Activated naive CD4-positive, alpha-beta T cell treated with anti-CD3 and anti-CD28 coated beads, Interleukin-2, amount 50 U/mL, for 16 hours (primary cell): ENCODE data around the gene SPZ1.
"Not testable (repeated sequence)": the region's sequence is repeated elsewhere in the genome, so short reads cannot be mapped to it uniquely, and the experiment has no call there.

ENCODE experiments used
- DNase-seq: peaks from one replicate; pipeline ENCODE4 v3.0.0-alpha.2; 2020

Gene SPZ1, protein sequence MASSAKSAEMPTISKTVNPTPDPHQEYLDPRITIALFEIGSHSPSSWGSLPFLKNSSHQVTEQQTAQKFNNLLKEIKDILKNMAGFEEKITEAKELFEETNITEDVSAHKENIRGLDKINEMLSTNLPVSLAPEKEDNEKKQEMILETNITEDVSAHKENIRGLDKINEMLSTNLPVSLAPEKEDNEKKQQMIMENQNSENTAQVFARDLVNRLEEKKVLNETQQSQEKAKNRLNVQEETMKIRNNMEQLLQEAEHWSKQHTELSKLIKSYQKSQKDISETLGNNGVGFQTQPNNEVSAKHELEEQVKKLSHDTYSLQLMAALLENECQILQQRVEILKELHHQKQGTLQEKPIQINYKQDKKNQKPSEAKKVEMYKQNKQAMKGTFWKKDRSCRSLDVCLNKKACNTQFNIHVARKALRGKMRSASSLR

DNA sequence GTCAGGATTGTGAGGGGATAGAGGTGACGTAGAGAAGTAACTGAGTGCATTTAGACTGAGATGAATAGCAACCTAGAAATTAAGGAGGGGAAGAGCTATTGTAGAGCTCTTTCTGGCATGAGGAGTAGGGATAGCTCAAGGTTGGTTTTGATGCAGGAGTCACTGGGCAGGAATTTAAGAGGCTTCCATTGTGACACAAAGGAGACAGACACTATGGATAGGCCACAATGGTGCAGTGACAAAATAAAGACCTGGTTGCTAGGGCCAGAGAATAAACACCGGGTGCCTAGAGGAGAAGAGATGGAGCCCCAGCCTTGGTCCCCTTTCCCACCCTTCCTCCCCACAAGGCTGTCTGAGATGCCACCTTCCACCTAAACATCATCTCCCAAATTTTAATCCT, at the start of gene SPZ1:
Gene SPZ1 (plus strand): TSS at position 301 of the 400 bp plus-strand sequence. CDS start 214 bp downstream, outside the sequence.
- DNase-seq, result no peak

DNA sequence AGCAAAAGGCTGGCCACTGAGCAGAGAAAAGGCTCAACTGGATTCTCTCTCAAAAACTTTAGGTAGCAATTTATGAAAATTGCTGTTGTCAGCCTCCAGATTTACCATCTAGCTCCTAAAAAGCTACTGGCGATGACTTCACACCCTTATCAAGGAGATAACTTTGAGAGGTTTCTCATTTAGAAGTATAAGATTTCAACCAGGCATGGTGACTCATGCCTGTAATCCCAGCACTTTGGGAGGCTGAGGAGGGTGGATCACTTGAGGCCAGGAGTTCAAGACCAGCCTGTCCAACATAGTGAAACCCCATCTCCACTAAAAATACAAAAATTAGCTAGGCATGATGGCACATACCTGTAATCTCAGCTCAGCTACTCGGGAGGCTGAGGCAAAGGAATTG, 49.3 kb upstream of the SPZ1 start:
- DNase-seq, result not testable (repeated sequence)

DNA sequence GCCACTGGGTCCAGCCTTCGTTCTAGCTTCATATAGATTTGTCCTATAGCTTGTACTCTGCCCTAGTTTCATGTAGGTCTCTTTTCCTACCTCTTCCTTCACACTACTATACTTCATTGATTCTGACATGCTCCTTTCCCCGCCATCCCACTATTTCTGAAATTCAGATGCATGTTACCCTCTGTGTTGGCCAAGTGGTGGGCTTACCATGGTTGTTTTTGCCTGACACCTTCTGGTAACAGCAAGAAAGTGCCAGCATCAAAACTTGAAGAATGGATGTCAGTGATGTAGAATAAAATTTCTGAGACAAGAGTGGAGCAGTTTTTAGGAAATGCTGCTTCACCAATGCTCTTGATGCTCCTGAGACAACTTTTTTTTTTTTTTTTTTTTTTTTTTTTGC, 44.5 kb upstream of the SPZ1 start:
- DNase-seq, result no peak

DNA sequence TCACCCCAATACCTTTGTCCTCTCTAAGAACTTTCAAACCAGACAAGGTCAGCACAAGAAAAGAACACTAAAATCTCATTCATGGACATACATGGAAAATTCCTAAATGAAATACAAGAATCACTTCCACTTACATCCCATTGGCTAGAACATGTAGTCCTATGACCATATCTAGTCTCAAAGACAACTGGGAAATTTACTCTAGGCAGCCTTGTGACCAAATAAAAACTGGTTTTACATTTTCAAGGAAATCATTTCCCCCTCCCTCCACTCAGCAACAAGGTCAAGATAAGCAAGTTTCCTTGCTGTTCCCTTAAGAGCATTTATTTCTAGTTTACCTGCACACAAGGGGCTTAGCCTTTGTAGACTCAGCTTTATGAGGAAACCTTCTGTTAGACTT, 43.6 kb upstream of the SPZ1 start:
- DNase-seq, result no peak

DNA sequence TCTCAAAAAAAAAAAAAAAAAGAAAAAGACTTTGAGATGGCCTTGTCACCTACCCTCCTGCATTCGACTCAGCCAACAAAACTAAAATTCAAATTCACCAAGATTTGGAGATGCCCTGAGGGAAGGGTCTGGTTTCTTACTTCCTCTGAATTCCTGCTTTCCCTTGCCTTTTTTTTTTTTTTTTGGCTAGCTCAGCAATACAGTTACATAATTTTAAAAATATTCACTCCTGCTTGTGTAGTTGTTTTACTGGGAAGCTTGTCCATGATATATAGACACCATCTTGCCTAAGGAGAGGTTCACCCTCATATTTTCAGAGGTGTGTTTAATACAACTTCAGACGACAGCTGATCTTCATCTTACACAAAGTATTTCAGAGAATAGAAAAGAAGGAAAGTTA, 42.6 kb upstream of the SPZ1 start:
- no peak for DNase-seq

DNA sequence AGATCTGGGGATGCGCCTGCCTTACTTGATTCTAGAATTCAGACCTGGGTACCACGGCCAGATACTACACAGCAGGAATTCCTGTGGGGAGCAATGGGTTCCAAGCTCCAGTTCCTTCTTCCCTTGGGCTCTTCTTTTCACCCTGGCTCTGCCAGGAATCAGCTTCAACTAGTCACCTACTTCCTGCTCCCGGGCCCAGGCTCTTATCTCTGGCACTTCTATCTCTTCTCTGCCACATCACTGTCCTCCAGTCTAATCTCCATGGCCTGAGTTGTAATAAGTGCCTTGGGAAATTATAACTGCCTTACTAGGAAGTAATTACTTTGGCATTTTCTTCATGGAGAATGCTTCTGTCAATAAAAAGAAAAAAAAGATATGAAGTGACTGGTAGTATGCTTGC, 37.7 kb upstream of the SPZ1 start:
- no peak for DNase-seq

DNA sequence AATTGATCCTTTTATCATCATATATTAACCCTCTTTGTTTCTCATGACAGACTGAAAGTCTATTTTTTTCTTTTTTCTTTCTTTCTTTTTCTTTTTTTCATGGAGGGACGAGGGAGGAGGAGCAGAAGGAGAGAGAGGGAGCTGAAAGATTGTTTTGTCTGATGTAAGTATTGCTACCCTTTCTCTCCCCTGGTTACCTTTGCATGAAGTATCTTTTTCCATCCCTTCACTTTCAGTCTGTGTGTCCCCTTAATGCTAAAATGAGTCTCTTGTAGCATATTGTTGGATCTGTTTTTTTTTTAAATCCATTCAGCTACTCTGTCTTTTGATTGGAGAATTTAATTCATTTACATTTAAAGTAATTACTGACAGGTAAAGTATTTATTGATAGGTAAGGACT, 36.4 kb upstream of the SPZ1 start:
- DNase-seq, result no peak

DNA sequence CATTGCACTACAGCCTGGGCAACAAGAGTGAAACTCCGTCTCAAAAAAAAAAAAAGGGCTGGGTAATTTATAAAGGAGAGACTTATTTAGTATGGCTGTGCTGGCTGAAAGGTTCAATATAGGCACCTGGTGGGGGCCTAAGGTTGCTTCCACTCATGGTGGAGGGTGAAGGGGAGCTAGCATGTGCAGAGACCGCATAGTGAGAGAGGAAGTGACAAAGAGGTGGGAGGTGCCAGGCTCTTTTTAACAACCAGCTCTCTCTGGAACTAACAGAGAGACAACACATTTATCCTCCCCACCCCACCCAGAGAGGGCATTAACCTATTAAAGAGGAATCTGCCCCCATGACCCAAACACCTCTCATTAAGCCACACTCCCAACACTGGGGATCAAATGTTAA, 35.1 kb upstream of the SPZ1 start:
- peak; percentile 36 for DNase-seq

DNA sequence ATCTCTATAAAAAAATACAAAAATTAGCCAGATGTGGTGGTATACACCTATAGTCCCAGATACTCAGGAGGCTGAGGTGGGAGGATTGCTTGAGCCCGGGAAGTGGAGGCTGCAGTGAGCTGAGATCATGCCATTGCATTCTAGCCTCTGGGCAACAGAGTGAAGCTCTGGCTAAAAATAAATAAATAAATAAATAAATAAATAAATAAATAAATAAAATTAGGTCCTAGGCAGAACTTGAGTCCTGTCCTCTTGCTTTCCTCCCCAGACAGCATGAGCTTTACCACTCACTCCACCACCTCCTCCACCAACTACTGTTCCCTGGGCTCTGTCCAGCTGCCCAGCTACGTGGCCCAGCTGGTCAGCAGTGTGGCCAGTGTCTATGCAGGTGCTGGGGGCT, 31.6 kb upstream of the SPZ1 start:
- DNase-seq, result no peak

DNA sequence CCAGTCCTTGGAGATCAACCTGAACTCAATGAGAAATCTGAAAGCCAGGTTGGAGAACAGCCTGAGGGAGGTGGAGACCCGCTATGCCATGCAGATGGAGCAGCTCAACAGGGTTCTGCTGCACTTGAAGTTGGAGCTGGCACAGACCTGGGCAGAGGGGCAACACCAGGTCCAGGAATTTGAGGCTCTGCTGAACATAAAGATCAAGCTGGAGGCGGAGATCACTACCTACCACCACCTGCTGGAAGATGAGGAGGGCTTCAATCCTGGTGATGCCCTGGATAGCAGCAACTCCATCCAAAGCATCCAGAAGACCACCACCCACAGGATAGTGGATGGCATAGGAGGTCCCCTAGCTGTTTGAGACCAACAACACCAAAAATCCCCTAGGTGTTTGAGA, 30.5 kb upstream of the SPZ1 start:
- no peak for DNase-seq

DNA sequence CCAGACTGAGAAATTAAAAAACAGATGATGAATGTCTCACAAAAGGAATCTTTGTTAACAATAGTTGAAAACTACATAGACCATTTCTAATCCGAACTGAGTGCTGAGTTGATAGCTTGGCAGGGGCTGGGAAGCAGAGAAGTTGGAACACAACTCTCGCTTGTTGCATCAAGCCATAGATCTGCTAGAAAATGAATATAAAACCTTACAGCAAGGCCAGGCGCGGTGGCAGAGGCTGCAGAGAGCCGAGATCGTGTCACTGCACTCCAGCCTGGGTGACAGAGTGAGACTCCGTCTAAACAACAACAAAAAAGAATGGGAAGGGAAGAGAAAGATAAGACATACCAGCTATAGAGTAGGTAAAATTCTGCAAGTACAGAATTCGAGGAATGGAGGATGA, 28.0 kb upstream of the SPZ1 start:
- no peak for DNase-seq

DNA sequence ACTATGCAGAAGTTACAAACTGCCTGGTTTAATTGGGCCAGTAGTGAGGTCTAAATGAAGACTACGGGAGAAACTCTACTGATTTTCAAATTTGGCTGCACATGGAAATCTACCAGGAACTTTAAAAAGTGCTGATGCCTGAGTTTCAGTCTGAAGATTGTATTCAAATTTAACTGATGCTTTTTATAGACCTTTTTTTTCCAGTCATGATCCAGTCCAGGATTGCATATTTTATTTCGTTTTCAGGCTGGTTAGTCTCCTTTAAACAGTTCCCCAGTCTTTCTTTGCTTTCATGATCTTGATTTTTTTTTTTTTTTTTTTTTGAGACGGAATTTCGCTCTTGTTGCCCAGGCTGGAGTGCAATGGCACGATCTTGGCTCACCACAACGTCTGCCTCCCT, 23.7 kb upstream of the SPZ1 start:
- DNase-seq, result no peak

DNA sequence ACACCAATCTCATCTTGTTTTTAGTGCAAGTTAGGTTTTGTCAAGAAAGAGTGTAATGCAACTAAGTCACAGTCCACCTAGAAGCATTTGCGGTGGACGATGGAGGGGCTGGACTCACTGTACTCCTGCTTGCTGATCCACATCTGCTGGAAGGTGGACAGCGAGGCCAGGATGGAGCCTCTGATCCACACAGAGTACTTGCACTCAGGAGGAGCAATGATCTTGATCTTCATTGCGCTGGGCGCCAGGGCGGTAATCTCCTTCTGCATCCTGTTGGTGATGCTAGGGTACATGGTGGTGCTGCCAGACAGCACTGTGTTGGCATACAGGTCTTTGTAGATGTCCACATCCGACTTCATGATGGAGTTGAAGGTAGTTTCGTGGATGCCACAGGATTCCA, 20.2 kb upstream of the SPZ1 start:
- DNase-seq, result no peak

DNA sequence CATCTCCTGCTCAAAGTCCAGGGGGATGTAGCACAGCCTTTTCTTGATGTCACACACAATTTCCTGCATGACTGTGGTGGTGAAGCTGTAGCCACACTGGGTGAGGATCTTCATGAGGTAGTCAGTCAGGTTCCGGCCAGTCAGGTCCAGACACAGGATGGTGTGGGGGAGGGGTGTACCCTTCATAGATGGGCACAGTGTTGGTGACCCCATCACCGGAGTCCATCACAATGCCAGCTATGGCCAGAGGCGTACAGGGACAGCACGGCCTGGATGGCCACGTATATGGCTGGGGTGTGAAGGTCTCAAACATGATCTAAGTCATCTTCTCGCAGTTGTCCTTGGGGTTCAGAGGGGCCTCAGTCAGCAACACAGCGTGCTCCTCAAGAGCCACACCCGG, 19.7 kb upstream of the SPZ1 start:
- DNase-seq, result no peak

DNA sequence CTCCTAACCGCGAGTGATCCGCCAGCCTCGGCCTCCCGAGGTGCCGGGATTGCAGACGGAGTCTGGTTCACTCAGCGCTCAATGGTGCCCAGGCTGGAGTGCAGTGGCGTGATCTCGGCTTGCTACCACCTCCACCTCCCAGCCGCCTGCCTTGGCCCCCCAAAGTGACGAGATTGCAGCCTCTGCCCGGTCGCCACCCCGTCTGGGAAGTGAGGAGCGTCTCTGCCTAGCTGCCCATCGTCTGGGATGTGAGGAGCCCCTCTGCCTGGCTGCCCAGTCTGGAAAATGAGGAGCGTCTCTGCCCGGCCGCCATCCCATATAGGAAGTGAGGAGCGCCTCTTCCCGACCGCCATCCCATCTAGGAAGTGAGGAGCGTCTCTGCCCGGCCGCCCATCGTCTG, 19.0 kb upstream of the SPZ1 start:
- not testable (repeated sequence) for DNase-seq

DNA sequence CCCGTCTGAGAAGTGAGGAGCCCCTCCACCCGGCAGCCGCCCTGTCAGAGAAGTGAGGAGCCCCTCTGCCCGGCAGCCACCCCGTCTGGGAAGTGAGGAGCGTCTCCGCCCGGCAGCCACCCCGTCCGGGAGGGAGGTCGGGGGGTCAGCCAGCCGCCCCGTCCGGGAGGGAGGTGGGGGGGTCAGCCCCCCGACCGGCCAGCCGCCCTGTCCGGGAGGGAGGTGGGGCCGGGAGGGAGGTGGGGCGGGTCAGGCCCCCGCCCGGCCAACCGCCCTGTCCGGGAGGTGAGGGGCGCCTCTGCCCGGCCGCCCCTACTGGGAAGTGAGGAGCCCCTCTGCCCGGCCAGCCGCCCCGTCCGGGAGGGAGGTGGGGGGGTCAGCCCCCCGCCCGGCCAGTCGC, 18.5 kb upstream of the SPZ1 start:
- not testable (repeated sequence) for DNase-seq

DNA sequence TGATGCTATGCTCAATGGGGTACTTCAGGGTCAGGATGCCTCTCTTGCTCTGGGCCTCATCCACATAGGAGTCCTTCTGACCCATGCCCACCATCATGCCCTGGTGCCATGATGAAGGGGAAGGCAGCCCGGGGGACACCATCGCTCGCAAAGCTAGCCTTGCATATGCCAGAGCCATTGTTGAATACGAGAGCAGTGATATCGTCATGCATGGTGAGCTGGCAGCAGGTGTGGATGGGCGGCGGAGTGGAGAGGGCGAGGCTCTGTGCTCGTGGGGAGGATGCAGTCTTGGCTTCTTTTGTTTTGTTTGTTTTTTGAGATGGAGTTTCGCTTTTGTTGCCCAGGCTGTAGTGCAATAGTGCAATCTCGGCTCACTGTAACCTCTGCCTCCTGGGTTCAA, 17.2 kb upstream of the SPZ1 start:
- DNase-seq, result no peak

DNA sequence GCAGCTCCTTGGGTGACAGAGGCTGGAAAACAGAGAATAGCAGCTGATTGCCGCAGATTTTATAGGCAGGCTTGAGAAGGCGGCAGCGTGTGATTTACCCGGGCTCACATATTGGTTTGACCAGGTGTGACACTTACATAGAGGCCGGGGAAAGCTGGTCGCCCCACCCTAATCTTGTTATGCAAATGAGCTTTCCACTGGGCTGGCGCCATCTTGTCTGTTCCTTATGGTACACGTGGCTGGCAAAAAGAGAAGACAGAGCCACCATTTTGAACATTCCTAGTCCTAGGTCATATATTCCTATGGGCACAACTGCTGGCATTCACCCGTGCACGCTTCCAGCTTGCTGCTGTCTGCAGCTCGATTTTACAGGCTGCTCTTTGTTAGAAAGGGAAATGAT, 11.3 kb upstream of the SPZ1 start:
- DNase-seq, result no peak

DNA sequence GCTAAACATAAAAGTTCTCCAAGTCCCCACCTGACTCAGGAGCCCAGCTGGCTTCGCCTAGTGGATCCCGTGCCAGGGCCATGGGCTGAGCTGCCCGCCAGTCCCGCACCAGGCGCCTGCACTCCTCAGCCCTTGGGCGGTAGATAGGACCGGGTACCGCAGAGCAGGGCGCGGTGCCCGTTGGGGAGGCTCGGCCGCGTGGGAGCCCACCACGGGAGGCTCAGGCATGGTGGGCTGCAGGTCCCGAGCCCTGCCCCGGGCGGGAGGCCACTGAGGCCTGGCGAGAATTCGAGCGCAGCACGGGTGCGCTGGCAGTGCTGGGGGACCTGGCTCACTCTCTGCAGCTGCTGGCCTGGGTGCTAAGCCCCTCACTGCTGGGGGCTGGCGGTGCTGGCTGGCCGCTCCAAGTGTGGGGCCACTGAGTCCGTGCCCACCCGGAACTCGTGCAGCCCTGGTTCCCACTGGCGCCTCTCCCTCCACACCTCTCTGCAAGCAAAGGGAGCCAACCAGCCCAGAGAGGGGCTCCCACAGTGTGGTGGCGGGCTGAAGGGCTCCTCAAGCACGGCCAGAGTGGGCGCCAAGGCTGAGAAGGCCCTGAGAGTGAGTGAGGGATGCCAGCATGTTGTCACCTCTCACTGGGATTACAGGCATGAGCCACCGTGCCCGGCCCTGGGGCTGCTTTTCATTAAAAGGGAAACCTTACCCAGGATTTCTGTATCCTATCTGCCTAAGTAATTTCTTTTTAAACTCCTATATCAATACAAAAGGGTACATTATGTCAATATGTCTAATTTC, 9.7 kb upstream of the SPZ1 start:
- DNase-seq, result no peak

DNA sequence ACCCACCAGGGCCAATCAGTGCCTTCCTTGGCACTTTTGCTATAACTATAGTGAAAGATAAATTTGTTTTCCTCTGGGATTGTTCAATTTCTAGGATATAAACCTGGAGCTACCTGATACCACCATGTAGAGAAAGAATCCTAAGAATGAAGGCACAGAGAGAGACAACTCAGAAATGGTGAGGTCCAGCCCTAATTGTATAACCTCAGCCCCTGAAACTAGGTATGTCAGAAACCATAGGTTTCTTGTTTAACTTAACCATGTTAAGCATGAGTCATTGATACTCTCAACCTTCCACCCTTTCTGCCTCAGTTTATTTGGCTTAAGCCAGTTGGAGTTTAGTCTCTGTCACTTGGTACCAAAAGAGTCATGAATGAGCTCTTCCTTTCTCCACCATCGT, 4.6 kb upstream of the SPZ1 start:
- no peak for DNase-seq

DNA sequence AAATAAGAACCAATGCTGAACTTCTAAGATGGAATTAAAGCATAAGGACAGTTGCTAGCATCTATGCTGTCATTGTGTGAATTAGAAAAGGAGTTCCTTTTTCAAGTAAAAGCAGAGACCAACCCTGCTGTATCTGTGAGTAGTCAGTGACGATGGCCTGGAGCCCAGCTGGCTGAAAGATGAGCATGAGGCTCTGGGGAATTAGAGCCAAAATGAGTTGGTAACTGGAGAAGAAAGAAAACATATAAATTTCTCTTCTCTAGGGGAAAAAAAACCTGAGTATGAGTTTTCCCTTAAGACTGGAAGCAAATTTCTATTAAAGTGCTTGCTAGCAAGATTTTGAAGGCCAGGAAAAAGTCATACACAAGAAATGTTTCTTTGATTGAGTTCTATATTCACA, 1.6 kb upstream of the SPZ1 start:
- no peak for DNase-seq

DNA sequence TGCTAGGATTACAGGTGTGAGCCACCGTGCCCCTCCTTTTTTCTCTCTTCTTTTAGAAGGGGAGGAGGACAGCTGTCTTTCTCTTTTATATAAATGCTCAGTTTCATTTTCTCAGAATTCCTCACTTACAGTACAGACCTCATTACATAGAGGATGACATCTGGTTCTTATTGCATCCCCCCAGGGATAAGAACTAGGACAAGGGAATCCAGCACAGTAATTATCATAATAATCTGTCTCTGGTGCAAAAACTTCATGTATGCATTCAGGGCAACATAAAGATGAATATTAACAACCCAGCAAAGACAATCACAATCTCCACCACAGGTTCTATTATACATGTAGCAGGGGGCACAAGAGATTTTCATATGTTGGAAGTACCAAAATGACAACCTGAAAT, 5.1 kb downstream of the SPZ1 start:
- no peak for DNase-seq

DNA sequence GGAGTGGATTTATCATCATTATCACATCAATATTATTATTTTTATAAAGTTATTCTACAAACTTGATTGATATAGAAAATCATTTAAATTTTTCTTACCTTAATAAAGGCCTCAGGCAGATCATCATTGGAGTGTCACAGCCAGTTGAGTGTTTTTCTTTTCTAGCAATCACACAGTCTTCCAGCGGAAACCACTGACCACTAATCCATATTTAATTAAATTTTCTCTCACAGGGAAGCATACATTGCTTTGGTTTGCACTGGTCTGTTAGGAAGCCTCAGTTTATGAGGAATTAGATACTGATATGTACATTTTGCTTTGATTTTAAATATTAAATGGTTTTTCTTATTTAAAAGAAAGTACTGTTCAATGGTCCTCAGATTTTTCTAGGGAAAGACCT, 6.7 kb downstream of the SPZ1 start:
- no peak for DNase-seq

DNA sequence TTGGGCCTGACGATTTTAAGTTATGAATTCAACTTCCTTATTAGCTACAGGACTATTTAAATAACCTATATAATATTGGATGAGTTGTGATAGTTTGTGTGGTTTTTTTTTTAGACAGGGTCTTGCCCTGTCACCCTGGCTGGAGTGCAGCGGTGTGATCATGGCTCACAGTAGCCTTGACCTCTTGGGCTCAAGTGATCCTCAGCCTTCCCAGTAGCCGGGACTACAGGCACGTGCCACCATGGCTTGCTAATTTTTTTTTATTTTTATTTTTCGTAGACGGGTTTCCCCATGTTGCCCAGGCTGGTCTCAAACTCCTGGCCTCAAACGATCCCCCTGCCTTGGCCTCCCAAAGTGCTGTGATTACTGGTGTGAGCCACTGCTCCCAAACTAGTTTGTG, 17.6 kb downstream of the SPZ1 start:
- DNase-seq, result no peak

DNA sequence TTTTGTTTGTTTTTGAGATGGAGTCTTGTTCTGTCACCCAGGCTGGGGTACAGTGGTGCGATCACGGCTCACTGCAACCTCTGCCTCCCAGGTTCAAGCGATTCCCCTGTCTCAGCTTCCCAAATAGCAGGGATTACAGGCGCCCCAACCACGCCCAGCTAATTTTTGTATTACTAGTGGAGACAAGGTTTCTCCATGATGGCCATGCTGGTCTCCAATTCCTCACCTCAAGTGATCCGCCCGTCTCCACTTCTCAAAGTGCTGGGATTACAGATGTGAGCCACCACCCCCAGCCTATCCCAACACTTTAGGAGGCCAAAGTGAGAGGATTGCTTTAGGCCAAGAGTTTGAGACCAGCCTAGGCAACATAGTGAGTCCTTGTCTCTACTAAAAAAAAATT, 19.3 kb downstream of the SPZ1 start:
- DNase-seq, result no peak
